H1 (cell line): ENCODE results near the gene SLC15A3. TPM values are rescaled to one million over a fixed set of nuclear protein-coding genes. Genes with fewer than 3 reads are reported as not detected.

ENCODE experiments used
- CTCF ChIA-PET: fragments of 300-600 bp; sonication (Branson Sonifier 250); formaldehyde crosslinking; loops from one replicate; lab custom pipeline; 2021; ENCODE audit not compliant: partially characterized antibody; lab: Charles Lee
- POLR2A ChIA-PET: fragments of 300-600 bp; sonication (Branson Sonifier 250); formaldehyde crosslinking; loops from one replicate; lab custom pipeline; 2021; ENCODE audit warnings: inconsistent platforms; ENCODE audit not compliant: partially characterized antibody; lab: Charles Lee
- DNase-seq, 2 experiments: peaks; one replicate each; pipeline versions ENCODE4 v3.0.0 to v3.0.0-alpha.2; 2010 to 2022; ENCODE audit warnings: low spot score in 2 of 2, low read depth in 1 of 2, mixed read lengths in 1 of 2
- FAIRE-seq: peaks from 2 replicates; lab custom pipeline; 2011; peaks lifted over from hg19 to GRCh38; lab: Jason Lieb, UNC
- H2AFZ ChIP-seq: 2 replicates; pipeline ENCODE4 v1.8.1; 2012; ENCODE audit warnings: low read length, inconsistent platforms
- H2AK5ac ChIP-seq: 2 replicates; pipeline ENCODE4 v1.6.1; 2013; ENCODE audit warnings: low read depth, low read length
- H2BK120ac ChIP-seq: replicated peaks from 2 replicates; pipeline ENCODE3; 2013; ENCODE audit warnings: low read depth, low read length, inconsistent platforms
- H2BK12ac ChIP-seq: 2 replicates; pipeline ENCODE4 v1.6.1; 2013; ENCODE audit warnings: low read depth, low read length
- H2BK15ac ChIP-seq: 2 replicates; pipeline ENCODE4 v1.6.1; 2013; ENCODE audit warnings: low read length
- H2BK20ac ChIP-seq: 2 replicates; pipeline ENCODE4 v1.6.1; 2013; ENCODE audit warnings: low read length
- H2BK5ac ChIP-seq: 2 replicates; pipeline ENCODE4 v1.6.1; 2013; ENCODE audit warnings: low read depth, low read length
- H3K14ac ChIP-seq: 2 replicates; pipeline ENCODE4 v1.6.1; 2013; ENCODE audit warnings: inconsistent platforms; ENCODE audit not compliant: insufficient read length
- H3K18ac ChIP-seq: 2 replicates; pipeline ENCODE4 v1.6.1; 2013; ENCODE audit warnings: low read length; ENCODE audit errors: extremely low read depth
- H3K23ac ChIP-seq: 2 replicates; pipeline ENCODE4 v1.6.1; 2013; ENCODE audit warnings: inconsistent platforms; ENCODE audit not compliant: insufficient read length
- H3K23me2 ChIP-seq: 2 replicates; pipeline ENCODE4 v1.6.1; 2013; ENCODE audit warnings: low read depth, low read length
- H3K27ac ChIP-seq: 2 replicates; pipeline ENCODE4 v1.6.1; 2011; ENCODE audit warnings: low read depth, low read length, inconsistent platforms
- H3K27me3 ChIP-seq, 4 experiments: replicated peaks in 1 of 4; 1 replicate in 1 of 4; 2 replicates in 3 of 4; pipeline versions ENCODE4 v1.6.1 to v1.8.1; 2011 to 2013; ENCODE audit warnings: low read length in 3 of 4, mild to moderate bottlenecking in 3 of 4, inconsistent platforms in 2 of 4, mixed read lengths in 2 of 4, moderate library complexity in 1 of 4; ENCODE audit not compliant: control insufficient read depth in 3 of 4, insufficient read depth in 3 of 4; ENCODE audit errors: extremely low read depth in 1 of 4
- H3K36me3 ChIP-seq, 4 experiments: 2 replicates each; pipeline versions ENCODE4 v1.6.1 to v1.8.1; 2011 to 2013; ENCODE audit warnings: mild to moderate bottlenecking in 4 of 4, low read length in 3 of 4, moderate library complexity in 2 of 4, control low read depth in 1 of 4, inconsistent platforms in 1 of 4; ENCODE audit not compliant: insufficient read depth in 4 of 4, control insufficient read depth in 2 of 4
- H3K4ac ChIP-seq: replicated peaks from 2 replicates; pipeline ENCODE3; 2013; ENCODE audit warnings: low read length, low read depth, mixed read lengths, inconsistent platforms; ENCODE audit not compliant: insufficient read length
- H3K4me1 ChIP-seq, 4 experiments: replicated peaks in 1 of 4; 1 replicate in 1 of 4; 2 replicates in 3 of 4; pipeline versions ENCODE4 v1.6.1 to v1.8.1; 2011 to 2013; ENCODE audit warnings: low read length in 3 of 4, inconsistent platforms in 2 of 4, mixed read lengths in 1 of 4; ENCODE audit not compliant: insufficient read depth in 4 of 4, control insufficient read depth in 3 of 4
- H3K4me2 ChIP-seq, 2 experiments: 2 replicates each; pipeline versions ENCODE4 v1.6.1 to v1.8.1; 2011 to 2013; ENCODE audit warnings: low read depth in 2 of 2, low read length in 2 of 2, control low read depth in 1 of 2, inconsistent platforms in 1 of 2, mild to moderate bottlenecking in 1 of 2; ENCODE audit not compliant: insufficient read depth in 1 of 2
- H3K4me3 ChIP-seq, 4 experiments: fragments of 200-600, 300-600 bp in 1 of 4; sonication (generic), shearing (Covaris generic), sonication (Bioruptor Twin) in 1 of 4; 2 replicates each; pipeline versions ENCODE4 v1.5.1 to v1.8.1; 2011 to 2016; ENCODE audit warnings: low read length in 4 of 4, low read depth in 3 of 4, control low read depth in 2 of 4, inconsistent platforms in 2 of 4, mild to moderate bottlenecking in 2 of 4, mixed read lengths in 1 of 4, moderate library complexity in 1 of 4; ENCODE audit not compliant: insufficient read depth in 2 of 4; ENCODE audit errors: extremely low read depth in 1 of 4
- H3K56ac ChIP-seq: replicated peaks from 2 replicates; pipeline ENCODE3; 2013; ENCODE audit warnings: low read depth, mild to moderate bottlenecking, mixed read lengths, low read length, inconsistent platforms; ENCODE audit not compliant: insufficient read length
- H3K79me1 ChIP-seq: 2 replicates; pipeline ENCODE4 v1.6.1; 2013; ENCODE audit warnings: low read depth, low read length, control low read depth
- H3K79me2 ChIP-seq, 2 experiments: 2 replicates each; pipeline versions ENCODE4 v1.6.1 to v1.8.1; 2012 to 2013; ENCODE audit warnings: low read length in 2 of 2, mild to moderate bottlenecking in 2 of 2, inconsistent platforms in 1 of 2; ENCODE audit not compliant: insufficient read depth in 2 of 2, control insufficient read depth in 1 of 2
- H3K9ac ChIP-seq, 4 experiments: replicated peaks in 1 of 4; 1 replicate in 1 of 4; 2 replicates in 3 of 4; pipeline versions ENCODE4 v1.6.1 to v1.8.1; 2011 to 2013; ENCODE audit warnings: low read depth in 3 of 4, low read length in 3 of 4, control low read depth in 2 of 4, mild to moderate bottlenecking in 2 of 4, moderate library complexity in 2 of 4, inconsistent platforms in 1 of 4; ENCODE audit errors: extremely low read depth in 1 of 4
- H3K9me3 ChIP-seq, 2 experiments: 2 replicates each; pipeline versions ENCODE4 v1.6.1 to v1.8.1; 2012 to 2013; ENCODE audit warnings: mild to moderate bottlenecking in 2 of 2, moderate library complexity in 2 of 2, control low read depth in 1 of 2, inconsistent platforms in 1 of 2, low read depth in 1 of 2, low read length in 1 of 2, mixed read lengths in 1 of 2; ENCODE audit not compliant: insufficient read depth in 2 of 2
- H4K20me1 ChIP-seq, 2 experiments: replicated peaks in 1 of 2; 2 replicates each; pipeline versions ENCODE3 to v1.8.1; 2011 to 2013; ENCODE audit warnings: inconsistent platforms in 2 of 2, low read length in 2 of 2, mild to moderate bottlenecking in 1 of 2; ENCODE audit not compliant: insufficient read depth in 2 of 2, control insufficient read depth in 1 of 2
- H4K5ac ChIP-seq: 2 replicates; pipeline ENCODE4 v1.6.1; 2013; ENCODE audit warnings: low read length, low read depth, mixed read lengths, inconsistent platforms; ENCODE audit not compliant: insufficient read length
- H4K8ac ChIP-seq: 2 replicates; pipeline ENCODE4 v1.8.0; 2013; ENCODE audit warnings: mild to moderate bottlenecking, moderate library complexity, low read length, inconsistent platforms; ENCODE audit not compliant: insufficient read depth; ENCODE audit errors: extremely low read depth
- H4K91ac ChIP-seq: replicated peaks from 2 replicates; pipeline ENCODE3; 2013; ENCODE audit warnings: low read length, mixed read lengths, inconsistent platforms; ENCODE audit not compliant: insufficient read length
- SIRT6 ChIP-seq: IDR thresholded peaks from one replicate; pipeline ENCODE4 v1.7.1; 2012; ENCODE audit warnings: low read length, inconsistent platforms
- TBP ChIP-seq: IDR thresholded peaks from 2 replicates; pipeline ENCODE4 v1.6.1; 2011; ENCODE audit warnings: low read depth, low read length, improper control_type of control experiment
- WGBS, 2 experiments: shearing (Covaris generic) in 1 of 2; methylation state at CpG; one replicate each; pipeline versions ENCODE4 v1.1.6 to v1.1.7; 2013 to 2015; ENCODE audit warnings: low lambda C conversion rate in 2 of 2, mixed read lengths in 2 of 2, inconsistent platforms in 1 of 2, low coverage in 1 of 2, missing lambda C conversion rate in 1 of 2; ENCODE audit not compliant: insufficient replicate concordance in 2 of 2, insufficient coverage in 1 of 2, insufficient read length in 1 of 2; ENCODE audit errors: extremely low coverage in 1 of 2, missing lambda C conversion rate in 1 of 2; 5-methylcytosine and 5-hydroxymethylcytosine counted together
- polyA plus RNA-seq, 7 experiments: library from polyadenylated mRNA; depleted of rRNA in 3 of 7; stranded (reverse) in 5 of 7; unstranded in 2 of 7; fragments of >200 nt in 5 of 7; fragments of 200-250 nt in 2 of 7; gene quantifications; 1 replicate in 5 of 7; 2 replicates in 1 of 7; 4 replicates in 1 of 7; pipeline versions ENCODE4 v1.2.1 to v1.2.3, GENCODE V29; 2011 to 2013; ENCODE audit warnings: missing spikeins in 2 of 7, mixed read lengths in 2 of 7
- total RNA-seq: library from RNA; stranded (reverse); fragmentation: NEBNext Ultra II Directional; extraction: Animal tissue kit (Norgen Biotek cat#: 25700); gene quantifications from 2 replicates; pipeline ENCODE4 v1.2.1, GENCODE V29; 2021

SLC15A3 gene
- total and polyA plus RNA-seq, 2 of the 8 experiments (the other 6 are each of a cell fraction or from before 2014, with no cell fraction given) = 25.8 to 31.0 TPM

GRCh38 chr11:60984636-60985035, 32.7 kb upstream of the SLC15A3 start:
- H4K8ac ChIP-seq = no peak overlapping the region
- H2BK12ac ChIP-seq = no peak overlapping the region
- no peak overlapping the region for H3K4ac ChIP-seq
- H3K27me3 ChIP-seq = no peaks in the 10 kb centered on the region; a peak in 1 of 7 replicates
- H2BK20ac ChIP-seq = no peak overlapping the region
- no peaks in the 10 kb centered on the region for H3K79me2 ChIP-seq
- ChIA-PET POLR2A (interaction anchor here (0.5 to 1.2 kb wide), 2 partner anchors 30 to 312 kb away, joined by 3 read pairs; no protein-coding TSS in a partner anchor), CTCF (interaction anchor here (1.2 to 1.6 kb wide), 2 partner anchors 15 to 55 kb away, joined by 3 to 5 read pairs; no protein-coding TSS in a partner anchor)
- no peak overlapping the region for H3K56ac ChIP-seq
- no peak overlapping the region for H3K14ac ChIP-seq
- no peaks in the 10 kb centered on the region for H3K4me1 ChIP-seq
- FAIRE-seq (no peak), DNase-seq (no peak)
- TF ChIP-seq SIRT6 (no peak), TBP (no peak)
- no peaks in the 10 kb centered on the region for H3K9me3 ChIP-seq
- no peak overlapping the region for H3K18ac ChIP-seq
- no peak overlapping the region for H3K23ac ChIP-seq
- H3K23me2 ChIP-seq = peaks cover 2% of the 10 kb centered on the region; the same call in 1 of the 2 replicates
- no peak overlapping the region for H3K9ac ChIP-seq
- no peak overlapping the region for H2BK15ac ChIP-seq
- H3K79me1 ChIP-seq = no peaks in the 10 kb centered on the region
- no peak overlapping the region for H4K5ac ChIP-seq
- H3K27ac ChIP-seq = no peak overlapping the region
- H4K91ac ChIP-seq = no peak overlapping the region
- no peak overlapping the region for H2AK5ac ChIP-seq
- no peak overlapping the region for H2AFZ ChIP-seq
- no peaks in the 10 kb centered on the region for H3K36me3 ChIP-seq
- no peak overlapping the region for H3K4me3 ChIP-seq
- H2BK120ac ChIP-seq = no peak overlapping the region
- no peak overlapping the region for H3K4me2 ChIP-seq
- no peaks in the 10 kb centered on the region for H4K20me1 ChIP-seq
- no peak overlapping the region for H2BK5ac ChIP-seq
- 79% methylated on average over 4 of the region's 4 CpGs; no CpG with 5 or more reads in 1 of the 2 experiments for WGBS, 2 experiments
